HTERT RPE-1 (cell line): ENCODE measurements around the gene OR1M1.
"Not testable (repeated sequence)": the region's sequence is repeated elsewhere in the genome, so short reads cannot be mapped to it uniquely, and the experiment has no call there.

Source experiments
- in situ Hi-C: fragments of 300-500 bp; cut with MboI; formaldehyde crosslinking; loops from 4 replicates; pipeline ENCODE4 v1.14.3; 2020; ENCODE audit warnings: low sequenced_read_pairs

The OR1M1 gene, protein sequence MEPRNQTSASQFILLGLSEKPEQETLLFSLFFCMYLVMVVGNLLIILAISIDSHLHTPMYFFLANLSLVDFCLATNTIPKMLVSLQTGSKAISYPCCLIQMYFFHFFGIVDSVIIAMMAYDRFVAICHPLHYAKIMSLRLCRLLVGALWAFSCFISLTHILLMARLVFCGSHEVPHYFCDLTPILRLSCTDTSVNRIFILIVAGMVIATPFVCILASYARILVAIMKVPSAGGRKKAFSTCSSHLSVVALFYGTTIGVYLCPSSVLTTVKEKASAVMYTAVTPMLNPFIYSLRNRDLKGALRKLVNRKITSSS

DNA sequence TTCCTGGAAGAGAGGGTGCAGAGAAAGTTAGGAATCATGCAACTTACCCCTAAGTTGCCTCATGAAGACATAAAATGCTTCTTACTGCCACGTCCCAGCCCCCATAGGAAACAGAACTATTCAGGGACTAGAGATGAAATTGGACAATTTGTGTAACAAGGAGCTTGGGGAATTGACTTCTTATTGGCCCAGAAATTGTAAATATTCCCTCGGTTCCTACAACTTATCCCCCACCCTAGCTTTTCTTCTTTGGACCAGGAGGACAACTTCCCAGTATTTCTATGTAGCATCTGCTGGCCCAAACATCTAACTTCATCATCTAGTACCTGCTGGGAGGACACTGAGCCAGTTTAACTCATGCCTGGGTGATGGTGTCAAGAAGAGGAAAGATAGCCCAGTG is at the start of gene OR1M1:
OR1M1 (plus strand) TSS at position 301 of the 400 bp plus-strand sequence. CDS start 6,184 bp downstream, outside the sequence.
- in situ Hi-C loops: no loop called here

DNA sequence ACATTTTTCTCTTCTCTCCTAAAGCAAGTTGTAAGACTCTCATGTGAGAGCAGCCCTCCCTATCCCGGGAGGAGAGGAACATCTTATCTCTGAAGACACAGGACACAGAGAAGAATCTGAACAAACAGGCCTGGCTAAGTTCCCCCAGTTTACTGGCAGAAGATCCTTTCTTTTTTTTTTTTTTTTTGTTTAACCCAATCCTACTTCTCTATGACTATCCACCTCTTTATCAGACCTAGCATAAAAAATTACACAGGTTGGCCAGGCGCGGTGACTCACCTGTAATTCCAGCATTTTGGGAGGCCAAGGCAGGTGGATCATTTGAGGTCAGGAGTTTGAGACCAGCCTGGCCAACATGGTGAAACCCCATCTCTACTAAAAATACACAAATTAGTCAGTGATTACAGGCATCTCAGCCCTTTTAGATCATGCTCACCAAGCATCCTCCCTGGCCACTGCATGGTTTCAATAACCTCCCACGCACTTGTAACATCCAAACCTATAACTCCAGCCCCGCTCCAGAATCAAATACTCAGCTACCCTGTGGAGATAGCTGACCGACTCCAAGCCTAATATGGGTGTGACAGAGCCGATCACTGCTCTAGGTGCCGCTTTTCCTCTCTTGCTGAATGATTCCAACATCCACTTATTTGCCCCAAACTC is 49.3 kb upstream of the OR1M1 start:
- in situ Hi-C loops: no loop called here

DNA sequence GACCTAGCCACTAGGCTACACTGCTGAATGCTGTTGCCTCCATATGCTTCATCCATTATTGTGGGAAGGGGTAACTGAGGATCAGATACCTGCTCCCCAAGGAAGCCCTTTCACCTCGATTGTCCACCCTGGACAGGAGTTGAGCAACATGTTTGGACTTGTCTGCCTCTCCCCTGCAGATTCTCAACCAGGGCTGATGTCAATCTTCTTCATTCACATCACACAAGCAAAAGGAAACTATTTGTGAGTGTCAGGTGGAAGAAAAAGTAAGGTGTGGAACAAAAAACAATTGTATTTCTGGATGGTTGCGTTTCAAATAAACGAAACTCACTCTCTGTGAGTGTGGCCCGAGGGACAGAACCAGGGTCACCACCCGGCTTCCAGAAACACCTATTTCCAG is 47.1 kb upstream of the OR1M1 start:
- in situ Hi-C loops: no loop called here

DNA sequence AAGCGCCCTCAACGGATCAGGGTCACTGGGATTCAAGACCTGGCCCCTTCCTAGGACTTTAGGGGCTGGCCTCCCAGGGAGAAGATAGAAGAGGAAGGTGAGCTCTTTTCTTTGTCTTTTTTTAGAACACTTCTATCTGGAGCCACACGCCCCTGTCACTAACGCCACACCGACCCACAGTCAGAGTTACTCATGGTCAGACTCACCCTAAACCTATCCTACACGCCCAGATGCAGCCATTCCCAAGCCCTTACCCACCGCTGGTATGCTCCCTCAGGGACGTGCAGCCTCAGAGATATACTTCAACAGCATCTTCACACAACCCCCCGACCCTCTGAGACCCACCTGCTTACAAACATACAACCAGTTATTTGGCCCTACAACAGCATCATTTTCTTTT is 46.7 kb upstream of the OR1M1 start:
- in situ Hi-C loops: no loop called here

DNA sequence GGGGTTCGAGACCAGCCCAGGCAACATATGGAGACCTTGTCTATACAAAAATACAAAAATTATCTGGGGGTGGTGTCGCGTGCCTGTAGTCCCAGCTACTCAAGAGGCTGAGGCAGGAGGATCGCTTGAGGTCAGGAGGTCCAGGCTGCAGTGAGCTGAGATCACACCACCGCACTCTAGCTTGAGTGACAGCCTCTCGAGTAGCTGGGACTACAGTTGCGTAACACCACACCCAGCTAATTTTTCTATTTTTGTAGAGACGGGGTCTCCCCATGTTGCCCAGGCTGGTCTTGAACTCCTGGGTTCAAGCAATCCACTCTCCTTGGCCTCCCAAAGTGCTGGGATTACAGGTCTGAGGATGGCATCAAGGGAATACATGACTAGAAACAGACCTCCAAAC is 45.8 kb upstream of the OR1M1 start:
- in situ Hi-C loops: no loop called here

DNA sequence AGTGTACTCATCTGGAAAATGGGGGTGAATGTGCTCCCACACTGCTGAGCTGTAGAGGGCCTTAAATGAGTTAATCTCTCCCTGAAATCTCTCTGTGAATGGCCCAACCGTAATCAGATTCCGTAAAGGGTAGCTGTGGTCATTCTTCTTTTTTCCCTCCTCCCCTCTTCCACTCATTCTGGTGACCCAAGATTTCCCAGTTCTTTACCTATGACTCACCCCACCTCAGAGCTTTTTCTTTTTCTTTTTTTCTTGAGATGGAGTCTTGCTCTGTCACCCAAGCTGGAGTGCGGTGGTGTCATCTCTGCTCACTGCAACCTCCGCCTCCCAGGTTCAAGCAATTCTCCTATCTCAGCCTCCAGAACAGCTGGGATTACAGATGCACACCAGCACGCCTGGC is 43.3 kb upstream of the OR1M1 start:
- in situ Hi-C loops: no loop called here

DNA sequence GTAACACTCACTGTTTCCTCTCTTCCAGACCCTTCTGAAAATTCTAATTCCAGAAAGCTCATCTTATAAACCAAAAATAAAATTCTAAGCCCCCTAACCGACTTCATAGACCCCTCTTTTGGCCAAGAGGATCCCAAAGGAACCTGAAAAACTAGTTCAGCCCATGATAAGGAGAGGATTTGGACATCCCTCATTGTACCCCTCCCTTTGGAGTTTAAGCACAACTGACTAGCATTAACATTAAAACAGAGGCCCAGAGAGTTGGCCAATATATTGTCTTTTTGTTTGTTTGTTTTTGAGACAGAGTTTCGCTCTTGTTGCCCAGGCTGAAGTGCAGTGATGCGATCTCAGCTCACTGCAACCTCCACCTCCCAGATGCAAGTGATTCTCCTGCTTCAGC is 42.4 kb upstream of the OR1M1 start:
- in situ Hi-C loops: no loop called here

DNA sequence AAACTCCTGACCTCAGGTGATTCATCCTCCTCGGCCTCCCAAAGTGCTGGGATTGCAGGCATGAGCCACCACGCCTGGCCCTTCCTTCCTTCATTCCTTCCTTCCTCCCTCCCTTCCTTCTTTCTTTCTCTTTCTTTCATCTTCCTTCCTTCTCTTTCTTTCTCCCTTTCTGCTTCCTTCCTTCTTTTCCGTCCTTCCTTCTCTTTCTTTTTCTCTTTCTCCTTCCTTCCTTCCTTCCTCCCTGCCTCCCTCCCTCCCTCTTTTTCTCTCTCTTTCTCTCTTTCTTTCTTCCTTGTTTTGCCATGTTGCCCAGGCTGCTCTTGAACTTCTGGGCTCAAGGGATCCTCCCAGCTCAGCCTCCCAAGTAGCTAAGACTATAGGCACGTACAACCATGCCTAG is 40.2 kb upstream of the OR1M1 start:
- in situ Hi-C loops: no loop called here

DNA sequence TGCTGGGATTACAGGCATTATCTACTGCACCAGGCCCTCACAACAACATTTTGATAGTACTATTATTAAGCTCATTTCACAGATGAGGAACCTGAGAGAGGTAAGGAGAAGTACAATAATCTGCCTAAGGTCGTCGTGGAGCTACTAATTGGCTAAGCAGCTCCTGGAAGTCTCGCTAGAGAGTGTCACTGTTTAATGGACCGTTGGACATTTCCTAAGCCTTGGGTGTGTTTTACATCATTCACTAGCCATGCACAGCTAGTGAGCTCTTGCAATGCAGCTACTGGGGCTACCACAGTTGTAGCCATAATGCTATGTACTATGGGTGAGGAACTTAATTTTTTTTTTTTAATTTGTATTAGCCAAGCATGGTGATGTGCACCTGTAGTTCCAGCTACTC is 34.0 kb upstream of the OR1M1 start:
- in situ Hi-C loops: no loop called here

DNA sequence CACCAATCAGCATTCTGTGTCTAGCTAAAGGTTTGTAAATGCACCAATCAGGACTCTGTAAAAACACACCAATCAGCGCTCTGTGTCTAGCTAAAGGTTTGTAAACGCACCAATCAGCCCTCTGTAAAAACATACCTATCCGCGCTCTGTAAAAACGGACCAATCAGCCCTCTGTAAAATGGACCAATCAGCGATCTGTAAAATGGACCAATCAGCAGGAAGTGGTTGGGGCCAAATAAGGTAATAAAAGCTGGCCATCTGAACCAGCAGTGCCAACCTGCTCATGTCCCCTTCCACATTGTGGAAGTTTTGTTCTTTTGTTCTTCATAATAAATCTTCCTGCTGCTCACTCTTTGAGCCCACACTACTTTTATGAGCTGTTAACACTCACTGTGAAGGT is 33.2 kb upstream of the OR1M1 start:
- in situ Hi-C loops: not testable (repeated sequence)

DNA sequence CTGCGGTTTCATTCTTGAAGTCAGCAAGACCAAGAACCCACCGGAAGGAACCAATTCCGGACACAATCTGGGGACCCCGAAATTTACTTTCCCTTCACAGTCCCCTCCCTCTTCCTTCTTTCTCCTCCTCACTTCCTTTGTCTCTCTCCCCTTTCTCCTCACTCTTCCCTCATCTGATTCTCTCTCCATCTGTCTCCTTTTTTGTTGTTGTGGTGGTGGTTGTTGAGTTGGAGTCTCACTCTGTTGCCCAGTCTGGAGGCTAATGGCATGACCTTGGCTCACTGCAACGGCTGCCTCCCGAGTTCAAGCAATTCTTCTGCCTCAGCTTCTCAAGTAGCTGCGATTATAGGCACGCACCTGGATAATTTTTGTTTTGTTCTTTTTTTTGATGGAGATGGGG is 32.7 kb upstream of the OR1M1 start:
- in situ Hi-C loops: no loop called here

DNA sequence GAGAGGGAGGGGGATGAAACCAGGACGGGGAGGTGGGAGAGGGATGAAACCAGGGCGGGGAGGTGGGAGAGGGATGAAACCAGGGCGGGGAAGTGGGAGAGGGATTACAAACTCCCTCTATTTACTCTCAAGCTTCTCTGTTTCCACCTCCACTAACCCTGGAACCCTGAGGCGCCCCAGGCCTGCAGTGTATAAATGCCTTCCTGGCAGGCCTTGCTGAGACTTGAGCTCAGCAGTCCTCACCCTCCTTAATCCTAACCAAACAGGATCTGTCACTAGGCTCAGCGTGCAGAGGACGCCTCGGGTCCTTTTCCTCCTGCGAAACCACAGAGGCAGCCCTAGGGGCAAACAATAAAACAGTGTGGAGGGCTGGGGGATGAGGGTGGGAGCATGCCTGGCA is 32.1 kb upstream of the OR1M1 start:
- in situ Hi-C loops: no loop called here

DNA sequence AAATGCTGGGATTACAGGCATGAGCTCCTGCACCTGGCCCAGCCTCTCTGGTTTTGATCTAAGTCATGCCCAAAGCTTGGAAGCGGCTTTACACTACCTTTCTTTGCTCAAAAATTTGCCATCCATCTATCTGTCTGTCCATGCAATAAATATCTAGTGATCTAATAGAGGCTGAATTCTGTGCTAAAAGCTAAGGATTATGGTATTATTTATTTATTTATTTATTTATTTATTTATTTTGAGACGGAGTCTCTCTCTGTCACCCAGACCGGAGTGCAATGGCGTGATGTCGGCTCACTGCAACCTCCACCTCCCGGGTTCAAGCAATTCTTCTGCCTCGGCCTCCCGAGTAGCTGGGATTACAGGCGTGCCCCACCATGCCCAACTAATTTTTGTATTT is 30.7 kb upstream of the OR1M1 start:
- in situ Hi-C loops: not testable (repeated sequence)

DNA sequence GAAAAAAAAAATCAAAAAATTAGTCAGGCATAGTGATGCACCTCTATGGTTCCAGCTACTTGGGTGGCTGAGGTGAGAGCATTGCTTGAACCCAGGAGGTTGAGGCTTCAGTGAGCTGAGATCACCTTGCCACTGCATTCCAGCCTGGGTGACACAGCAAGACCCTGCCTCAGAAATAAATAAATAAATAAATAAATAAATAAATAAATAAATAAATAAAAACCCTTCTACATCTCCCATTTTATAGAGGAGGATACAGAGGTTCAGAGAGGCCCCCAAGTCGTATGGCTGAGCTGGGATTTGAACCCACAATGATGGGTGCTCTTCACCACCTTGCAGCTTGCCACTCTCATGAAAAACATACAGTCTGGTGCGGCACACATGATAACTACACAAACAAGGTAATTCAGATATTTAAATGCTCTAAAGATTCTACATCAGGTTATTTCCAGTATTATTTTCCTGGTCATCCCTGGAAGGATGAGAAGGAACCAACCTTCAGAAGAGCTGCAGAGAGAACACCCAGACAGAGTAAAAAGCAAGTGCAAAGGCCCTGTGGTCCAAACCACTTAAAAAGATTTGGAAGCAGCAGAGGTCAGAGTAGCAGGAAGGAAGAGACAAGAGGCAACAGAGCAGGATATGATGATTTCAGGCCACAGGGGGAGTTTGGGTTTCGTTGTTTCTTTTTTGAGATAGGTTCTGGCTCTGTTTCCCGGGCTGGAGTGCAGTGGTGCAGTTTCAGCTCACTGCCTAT is 29.2 kb upstream of the OR1M1 start:
- in situ Hi-C loops: no loop called here

DNA sequence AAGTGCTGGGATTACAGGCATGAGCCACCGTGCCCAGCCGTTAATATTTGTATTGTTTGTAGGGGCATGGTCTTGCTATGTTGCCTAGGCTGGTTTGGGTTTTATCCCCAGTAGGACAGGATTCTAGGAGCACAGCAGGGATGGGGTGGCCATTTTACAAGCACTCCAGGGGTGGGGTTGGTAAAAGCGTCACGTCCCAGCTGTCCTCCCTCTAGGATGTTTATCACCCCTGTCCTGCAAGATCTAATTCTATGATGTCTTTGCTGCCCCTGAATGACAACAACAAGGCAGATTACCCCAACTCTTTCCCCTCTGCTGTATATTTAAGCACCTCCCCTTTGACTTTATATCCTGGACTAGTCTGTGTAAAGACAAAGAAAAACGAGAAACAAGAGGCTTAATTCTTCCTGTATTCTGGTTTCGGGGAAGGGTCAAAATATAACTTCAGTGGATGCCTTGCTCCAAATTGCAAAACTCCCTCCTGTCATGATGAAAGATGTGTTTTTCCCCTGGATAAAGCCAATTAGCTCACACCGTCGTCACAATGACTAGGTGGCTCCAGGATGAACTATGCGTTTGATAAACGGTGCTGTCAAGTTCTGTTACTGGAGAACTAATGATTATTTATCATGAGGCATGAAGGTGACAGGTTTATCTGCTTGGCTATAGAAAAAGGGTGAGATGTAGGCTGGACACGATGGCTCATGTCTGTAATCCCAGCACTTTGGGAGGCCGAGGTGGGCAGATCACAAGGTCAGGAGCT is 27.8 kb upstream of the OR1M1 start:
- in situ Hi-C loops: no loop called here

DNA sequence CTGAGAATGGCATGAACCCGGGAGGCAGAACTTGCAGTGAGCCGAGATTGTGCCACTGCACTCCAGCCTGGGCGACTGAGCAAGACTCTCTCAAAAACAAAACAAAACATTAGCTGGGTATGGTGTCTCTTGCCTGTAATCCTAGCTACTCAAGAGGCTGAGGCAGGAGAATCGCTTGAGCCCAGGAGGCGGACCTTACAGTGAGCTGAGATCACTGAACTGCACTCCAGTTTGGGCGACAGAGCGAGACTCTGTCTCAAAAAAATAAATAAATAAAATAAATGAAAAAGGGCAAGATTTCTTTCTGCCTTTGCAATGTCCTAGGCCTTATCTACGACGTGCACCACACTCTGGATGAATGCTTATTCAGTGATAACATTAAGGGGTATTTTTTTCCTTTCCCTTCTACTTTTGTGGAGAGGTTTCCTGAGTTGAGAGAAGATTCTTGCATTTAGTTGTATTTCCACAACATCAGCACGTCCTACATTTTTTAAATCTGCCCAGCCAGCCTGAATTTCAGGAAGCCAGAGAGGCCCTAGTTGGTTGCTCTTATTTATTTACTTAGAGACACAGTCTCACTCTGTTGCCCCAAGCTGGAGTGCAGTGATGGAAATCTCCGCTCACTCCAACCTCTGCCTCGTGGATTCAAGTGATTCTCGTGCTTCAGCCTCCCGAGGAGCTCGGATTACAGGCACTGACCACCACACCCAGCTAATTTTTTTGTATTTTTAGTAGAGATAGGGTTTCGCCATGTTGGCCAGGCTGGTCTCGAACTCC is 26.1 kb upstream of the OR1M1 start:
- in situ Hi-C loops: no loop called here

DNA sequence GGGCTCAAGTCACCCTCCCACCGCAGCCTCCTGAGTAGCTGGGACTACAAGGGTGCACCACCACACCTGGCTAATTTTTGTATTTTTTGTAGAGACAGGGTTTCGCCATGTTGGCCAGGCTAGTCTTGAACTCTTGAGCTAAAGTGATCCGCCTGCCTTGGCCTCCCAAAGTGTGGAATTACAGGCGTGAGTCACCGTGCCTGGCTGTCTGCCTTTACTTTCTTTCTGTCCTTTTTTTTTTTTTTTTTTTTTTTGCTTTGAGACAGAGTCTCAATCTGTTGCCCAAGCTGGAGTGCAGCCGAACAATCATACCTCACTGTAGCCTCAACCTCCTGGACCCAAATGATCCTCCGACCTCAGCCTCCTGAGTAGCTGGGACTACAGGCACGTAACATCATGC is 25.0 kb upstream of the OR1M1 start:
- in situ Hi-C loops: no loop called here

DNA sequence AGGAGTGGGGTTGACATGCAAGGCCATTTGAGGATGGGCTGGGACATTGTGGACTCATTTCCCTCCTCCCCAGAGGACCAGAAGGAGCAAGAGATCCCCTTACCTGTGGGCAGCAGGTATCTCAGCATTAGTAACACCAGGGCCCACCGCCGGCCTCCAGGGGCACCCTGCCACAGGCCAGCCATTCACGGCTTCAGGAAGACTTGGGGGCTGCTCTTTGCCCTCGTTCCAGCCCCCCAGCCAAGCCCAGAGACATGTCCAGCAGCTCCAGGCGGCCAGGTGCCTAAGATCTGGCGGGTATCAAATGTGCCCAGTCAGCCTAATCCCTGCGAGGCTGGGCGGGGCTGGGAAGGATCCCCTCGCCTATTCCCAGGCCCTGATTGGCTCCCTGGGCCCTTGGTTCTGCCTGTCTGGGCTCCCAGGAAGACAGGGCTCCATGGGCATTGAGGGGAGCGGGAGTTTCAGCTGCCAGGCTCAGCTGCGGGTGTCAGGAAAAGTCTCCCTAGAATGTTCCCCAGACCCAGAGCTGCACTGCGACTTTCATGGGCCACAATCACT is 21.3 kb upstream of the OR1M1 start:
- in situ Hi-C loops: no loop called here

DNA sequence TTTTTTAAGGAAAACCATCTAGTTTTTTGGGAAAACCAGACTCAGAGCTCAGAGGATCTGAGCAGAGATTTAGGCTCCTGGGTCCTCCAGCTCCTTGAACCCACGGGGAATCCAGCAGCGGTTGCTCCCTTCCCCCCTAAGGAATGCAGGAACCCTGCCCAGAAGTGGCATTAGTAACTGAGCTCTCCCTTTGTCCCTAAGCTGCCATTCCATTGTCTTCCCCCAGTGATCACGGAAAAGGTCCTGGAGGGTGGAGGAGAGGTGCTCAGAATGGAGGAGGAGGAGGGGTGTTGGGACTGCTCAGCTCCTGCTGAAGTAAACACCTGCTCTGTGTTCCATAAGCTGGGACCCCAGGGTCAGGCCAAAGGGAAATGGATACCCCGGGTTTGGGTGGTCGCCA is 16.8 kb upstream of the OR1M1 start:
- in situ Hi-C loops: no loop called here

DNA sequence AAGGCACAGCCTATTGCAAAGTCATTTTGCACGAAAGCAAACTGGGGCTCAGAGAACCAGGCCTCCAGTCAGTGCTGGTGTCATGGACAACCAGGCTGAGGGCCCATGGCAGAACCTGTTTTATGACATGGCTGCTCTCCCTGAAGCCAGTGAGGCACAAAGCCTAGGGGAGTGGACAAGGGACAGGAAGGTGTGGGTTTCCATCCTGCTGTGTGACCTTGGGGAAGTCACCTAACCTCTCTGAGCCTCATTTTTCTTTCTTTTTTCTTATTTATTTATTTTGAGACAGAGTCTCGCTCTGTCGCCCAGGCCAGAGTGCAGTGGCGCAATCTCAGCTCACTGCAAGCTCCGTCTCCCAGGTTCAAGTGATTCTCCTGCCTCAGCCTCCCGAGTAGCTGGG is 15.1 kb upstream of the OR1M1 start:
- in situ Hi-C loops: not testable (repeated sequence)
